Stimulated activated CD8-positive, alpha-beta memory T cell treated with anti-CD3 and anti-CD28 coated beads, Interleukin-15, amount 100 ng/mL, for 4 hours (primary cell): Measurements from ENCODE around the gene AFTPH.

Experiments used
- DNase-seq, 2 donors: peaks; one replicate each; pipeline ENCODE4 v3.0.0-alpha.2; 2020; ENCODE audit warnings: low read depth in 2 of 2

AFTPH gene

DNA sequence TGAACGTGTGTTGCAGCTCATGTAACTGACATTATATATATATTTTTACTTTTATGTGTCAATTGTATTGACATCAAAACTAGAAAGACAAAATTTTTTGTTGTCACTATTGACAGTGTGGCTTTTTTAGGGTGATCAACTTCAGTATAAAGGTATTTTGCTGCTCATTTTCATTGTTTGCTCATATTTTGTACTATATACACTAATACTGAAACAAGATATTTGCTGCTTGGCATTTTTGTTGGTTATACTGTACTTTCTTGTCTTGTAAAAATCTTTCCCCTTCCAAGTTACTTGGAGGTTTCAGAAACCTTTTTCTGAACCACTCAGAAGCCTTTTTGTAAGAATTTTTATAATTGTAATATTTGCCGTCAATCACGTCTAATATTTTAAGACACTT, 16.5 kb downstream of the AFTPH start:
- DNase-seq: no peak

- DNase-seq: no peak
Observed at GRCh38 chr2:64541547-64541946, 17.4 kb downstream of the AFTPH start.

- no peak for DNase-seq
Observed at GRCh38 chr2:64542071-64543007, 18.2 kb downstream of the AFTPH start.

DNA sequence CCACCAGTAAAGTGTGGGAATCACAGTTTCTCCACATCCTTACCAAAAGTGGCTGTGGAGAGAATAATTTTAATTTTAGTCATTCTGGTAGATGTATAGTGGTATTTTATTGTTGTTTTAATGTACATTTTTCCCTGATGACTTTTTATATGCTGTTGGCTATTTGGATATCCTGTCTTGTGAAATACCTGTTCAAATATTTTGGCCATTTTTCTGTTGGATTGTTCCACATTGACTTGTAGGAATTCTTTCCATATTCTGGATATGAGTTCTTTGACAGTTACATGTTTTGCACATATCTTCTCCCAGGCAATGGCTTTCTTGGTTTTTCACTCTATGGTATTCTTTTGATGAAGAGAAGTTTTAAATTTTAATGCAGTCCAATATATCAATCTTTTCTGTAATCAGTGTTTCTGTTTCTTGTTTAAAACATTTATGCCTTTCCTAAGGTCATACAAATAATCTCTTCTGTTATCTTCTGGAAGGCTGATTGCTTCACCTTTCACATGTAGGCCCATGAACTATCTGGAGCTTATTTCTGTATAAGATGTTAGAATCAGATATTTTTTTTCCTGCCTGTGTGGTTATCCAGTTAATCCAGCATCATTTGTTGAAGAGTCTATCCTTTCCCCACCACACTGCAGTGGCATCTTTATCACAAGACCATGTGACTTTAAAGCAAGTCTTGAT, 19.0 kb downstream of the AFTPH start:
- DNase-seq: no peak

GRCh38 chr2:64548761-64549160, 24.6 kb downstream of the AFTPH start:
- no peak for DNase-seq

DNA sequence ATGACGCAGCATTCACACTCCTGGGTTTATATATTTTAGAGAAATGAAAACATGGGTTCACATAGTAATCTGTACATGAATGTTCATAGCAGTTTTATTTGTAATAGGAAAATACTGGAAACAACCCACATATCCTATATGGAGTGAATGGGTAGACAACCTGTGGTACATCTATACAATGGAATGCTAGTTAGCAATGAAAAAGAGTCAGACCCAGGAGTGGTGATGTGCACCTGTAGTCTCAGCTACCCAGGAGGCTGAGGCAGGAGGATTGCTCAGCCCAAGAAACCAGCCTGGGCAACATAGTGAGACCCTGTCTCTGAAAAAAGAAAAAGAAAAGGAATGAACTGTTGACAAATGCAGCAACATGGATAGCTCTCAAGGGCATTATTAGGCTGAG, 25.9 kb downstream of the AFTPH start:
- no peak for DNase-seq

DNA sequence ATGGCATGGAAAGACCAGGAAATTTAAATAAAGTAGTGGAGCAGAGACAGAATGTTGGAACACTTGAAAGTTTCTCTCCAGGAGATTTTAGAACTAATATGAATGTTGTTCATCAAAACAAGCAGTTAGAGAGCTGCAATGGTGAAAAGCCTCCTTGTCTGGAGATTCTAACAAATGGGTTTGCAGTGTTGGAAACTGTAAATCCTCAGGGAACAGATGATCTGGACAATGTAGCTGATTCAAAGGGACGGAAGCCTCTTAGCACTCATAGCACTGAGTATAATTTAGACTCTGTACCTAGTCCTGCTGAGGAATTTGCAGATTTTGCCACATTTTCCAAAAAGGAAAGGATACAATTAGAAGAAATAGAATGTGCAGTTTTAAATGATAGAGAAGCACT, 27.7 kb downstream of the AFTPH start:
- no peak for DNase-seq

GRCh38 chr2:64554117-64554516, 30.0 kb downstream of the AFTPH start:
- DNase-seq: no peak

DNA sequence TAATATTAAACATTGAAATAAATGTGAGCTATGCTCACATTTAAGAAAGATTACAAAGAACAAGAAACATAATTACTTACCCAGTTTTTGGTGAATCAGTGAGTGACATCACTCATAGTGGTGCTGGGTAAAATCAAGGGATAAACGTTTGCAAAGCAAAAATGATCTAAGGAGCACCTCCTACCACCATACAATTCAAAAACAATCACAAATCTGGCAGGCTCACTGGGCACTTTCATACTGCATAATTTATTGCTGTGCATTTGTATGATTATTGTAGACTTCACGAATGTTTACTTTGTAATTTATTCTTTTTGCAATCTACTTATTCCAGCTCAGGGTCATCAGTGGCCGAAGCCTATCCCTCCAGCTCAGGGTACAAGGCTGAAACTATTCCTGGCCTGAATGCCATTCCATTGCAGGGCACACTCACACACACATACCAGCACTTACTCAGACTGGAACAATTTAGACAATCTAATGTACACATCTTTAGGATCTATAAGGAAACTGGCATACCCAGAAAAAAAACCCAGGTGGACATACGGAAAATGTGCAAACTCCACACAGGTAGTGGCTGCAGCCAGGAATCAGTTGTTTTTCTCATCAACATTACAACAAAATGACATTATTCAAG, 34.4 kb downstream of the AFTPH start:
- no peak for DNase-seq

DNA sequence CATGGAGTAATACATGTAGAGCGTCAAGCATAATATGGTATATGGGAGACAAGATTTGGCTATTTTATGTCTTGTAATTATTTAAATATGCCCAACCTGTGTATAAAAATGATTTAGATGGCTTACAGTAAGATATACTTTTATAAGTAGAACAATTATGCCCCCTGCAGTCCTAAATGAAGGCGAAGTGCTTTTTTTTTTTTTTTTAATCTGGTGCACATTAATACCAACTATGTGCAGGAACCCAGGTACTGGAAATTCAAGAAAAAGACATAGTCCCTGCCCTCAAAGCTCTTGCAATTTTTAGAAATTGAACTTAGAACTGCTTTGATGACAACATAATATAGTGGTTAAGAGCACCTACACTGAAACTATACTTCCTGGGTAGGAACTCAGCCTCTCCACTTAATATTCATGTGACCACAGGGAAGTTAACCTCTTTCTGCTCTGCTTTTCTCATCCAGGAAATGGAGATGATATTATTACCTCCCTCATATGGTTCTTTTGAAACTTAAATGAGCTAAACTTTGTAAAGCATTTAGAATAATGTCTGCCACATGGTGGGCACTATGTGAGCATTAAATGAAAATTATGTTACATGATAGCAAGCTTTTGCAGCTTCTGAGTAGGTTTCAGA, 38.1 kb downstream of the AFTPH start:
- DNase-seq: no peak

DNA sequence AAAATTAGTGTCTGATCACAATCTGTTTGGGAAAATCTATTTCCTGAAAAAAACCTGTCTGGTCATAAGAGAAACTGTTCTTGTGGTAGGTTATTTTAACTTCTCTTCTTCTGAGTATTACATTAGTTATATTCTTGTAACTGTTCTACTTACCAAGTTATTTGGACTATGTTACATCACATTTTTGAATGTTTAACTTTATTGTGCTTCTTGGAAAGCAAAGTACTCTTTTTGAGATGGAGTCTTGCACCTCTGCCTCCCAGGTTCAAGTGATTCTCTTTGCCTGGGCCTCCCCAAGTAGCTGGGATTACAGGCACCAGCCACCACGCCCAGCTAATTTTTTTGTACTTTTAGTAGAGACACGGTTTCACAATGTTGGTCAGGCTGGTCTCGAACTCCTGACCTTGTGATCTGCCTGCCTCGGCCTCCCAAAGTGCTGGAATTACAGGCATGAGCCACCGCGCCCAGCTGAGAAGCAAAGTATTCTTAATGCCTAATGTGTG, 39.4 kb downstream of the AFTPH start:
- no peak for DNase-seq

DNA sequence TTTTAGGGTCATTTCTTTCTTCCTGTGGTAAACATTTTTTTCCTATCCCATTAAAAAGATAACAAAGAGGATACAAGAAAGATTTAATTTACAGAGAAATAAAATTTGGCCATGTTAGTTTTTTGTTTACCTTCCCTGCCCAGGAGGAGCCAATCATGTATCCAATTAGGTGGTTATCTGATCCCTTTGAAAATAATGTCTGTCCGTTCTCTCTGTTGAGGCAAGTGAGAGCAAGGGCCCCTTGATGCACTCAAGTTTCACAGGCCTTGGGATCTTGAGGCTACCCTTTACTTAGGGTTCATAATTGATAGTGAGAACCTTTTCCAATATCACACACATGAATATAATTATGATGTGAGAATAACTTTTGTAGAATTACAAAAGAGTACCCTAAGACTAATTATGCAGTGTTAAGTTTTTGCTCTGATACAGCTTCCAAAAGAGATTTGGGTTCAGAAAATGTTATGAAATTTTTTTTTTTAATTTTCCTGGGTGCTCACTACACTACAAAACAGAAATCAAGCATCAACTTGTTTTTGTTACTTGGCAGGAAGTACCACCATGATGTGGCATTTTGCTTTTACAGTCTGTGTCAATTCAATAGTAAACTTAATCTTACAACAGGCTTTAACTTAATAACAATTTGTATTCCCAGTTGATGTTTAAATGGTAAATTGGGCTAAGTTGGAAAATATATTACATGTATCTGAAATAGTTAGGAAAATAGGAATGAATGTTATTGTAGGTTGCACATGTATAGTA, 42.0 kb downstream of the AFTPH start:
- DNase-seq: no peak

- no peak for DNase-seq
Observed at GRCh38 chr2:64567473-64567872, 43.3 kb downstream of the AFTPH start.

DNA sequence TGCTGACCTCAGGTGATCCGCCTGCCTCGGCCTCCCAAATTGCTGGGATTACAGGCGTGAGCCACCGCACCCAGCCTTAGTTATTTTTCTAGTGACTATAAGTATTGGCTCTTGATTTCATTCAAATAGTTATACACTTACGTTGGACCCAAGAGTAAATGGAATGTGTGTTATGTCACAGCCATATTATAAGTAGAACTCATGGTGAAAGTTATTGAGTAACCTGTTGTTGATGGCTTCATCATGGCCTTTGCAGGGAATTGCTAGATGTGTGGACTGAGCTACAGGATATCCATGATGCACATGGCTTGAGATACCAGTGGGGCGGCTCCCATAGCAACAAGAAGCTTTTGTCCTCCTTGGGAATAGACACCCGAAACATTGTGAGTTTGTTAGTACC, 44.7 kb downstream of the AFTPH start:
- no peak for DNase-seq

- no peak for DNase-seq
Observed at GRCh38 chr2:64574871-64575270, 50.7 kb downstream of the AFTPH start.

DNA sequence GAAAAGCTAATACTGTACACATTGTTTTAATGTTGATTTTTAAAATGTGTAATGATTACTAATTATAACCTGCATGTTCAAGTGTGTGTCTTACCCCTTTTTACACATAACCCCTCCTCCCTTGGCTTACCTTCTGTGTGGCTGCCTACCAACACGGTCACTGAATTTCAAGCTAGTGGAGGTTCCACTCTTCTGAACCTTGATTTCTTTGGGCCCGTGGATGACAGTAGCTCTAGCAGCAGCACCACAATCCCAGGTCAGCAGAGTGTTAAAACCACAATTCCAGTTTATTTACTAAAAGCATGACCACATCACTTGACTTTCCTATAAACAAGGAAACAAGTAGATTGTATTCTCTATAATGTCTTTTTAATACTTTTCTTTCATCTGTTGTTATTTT, 56.9 kb downstream of the AFTPH start:
- no peak for DNase-seq

DNA sequence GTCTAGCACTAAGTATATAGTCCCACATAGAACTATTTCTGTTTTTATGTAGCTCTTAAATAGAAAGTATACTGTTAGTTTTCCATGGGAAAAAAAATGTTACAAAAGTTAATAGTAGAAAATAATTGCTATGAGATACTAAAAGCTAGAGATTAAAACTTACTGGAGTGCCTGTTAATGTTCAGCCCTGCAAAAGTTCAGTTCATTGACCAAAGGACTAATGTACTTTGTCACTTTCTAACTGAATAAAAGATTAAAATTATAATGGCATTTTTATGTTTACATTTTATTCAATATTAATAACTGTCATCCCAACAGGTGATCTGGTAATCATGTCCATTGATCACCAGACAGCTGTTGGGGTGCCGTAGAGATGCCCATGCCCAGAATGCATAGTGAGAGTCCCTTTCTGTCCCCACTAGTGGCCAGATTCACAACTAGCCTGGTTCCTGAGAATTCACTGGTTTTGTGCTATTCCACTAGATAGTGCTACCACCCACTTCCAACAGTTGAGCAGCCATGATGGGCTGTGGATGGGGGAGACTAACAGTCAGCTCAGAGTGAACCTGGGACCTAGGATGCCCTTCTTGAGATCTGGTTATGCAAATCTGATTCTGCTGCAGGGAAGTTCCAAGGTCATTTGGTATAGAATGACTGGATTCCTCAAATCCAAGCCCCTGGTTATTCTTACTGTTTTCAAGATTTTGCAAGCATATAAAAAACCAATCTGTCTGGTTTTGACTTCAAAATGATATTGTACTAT, 57.8 kb downstream of the AFTPH start:
- DNase-seq: no peak

DNA sequence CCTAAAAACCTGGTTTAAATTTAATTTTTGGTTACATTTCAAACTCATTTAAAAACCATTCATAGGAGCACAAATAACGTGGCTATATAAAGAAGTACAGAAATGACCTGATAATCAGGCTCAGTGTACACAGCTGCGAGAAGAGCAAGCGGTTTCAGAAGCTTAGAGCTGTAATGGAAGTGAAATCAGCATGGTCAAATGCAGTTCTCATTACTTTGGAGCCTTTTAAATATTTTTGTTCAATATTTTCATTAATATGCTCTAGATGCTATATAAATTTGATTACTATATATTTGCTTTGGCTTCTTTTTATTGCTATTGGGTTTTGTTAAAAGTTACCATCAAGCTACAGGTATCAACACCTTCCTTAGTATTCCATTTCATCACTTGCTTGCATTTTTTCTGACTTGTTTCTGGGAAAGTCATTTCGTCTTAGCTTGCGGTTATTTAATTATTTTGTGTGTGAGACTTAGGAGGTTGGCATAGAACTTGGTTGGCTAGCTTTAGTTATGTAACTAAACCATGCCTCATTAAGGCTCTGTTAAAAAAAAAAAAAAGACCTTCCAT, 58.7 kb downstream of the AFTPH start:
- DNase-seq: no peak

GRCh38 chr2:64586054-64586453, 61.9 kb downstream of the AFTPH start:
- no peak for DNase-seq

GRCh38 chr2:64586883-64587481, 62.9 kb downstream of the AFTPH start:
- DNase-seq: no peak
